Vagina (tissue), 2 donors: ENCODE measurements around the gene DAPP1.

Experiments used
- POLR2AphosphoS5 ChIP-seq, 2 donors: sonication (generic); formaldehyde crosslinking; IDR thresholded peaks; one replicate each; pipeline ENCODE4 v1.9.0; 2017; ENCODE audit warnings: antibody characterized with exemption in 2 of 2, mild to moderate bottlenecking in 2 of 2, low read depth in 1 of 2; ENCODE audit not compliant: insufficient read depth in 1 of 2
- TF ChIP-seq, protein P1 (sequence below), 3 experiments: fragments of 450-650 bp in 2 of 3; fragments of 200-600 bp in 1 of 3; sonication (generic) in 1 of 3; IDR thresholded peaks; one replicate each; pipeline ENCODE4 v1.5.1; 2017 to 2019; ENCODE audit warnings: antibody characterized with exemption in 3 of 3, mild to moderate bottlenecking in 2 of 3, moderate library complexity in 2 of 3

DNA sequence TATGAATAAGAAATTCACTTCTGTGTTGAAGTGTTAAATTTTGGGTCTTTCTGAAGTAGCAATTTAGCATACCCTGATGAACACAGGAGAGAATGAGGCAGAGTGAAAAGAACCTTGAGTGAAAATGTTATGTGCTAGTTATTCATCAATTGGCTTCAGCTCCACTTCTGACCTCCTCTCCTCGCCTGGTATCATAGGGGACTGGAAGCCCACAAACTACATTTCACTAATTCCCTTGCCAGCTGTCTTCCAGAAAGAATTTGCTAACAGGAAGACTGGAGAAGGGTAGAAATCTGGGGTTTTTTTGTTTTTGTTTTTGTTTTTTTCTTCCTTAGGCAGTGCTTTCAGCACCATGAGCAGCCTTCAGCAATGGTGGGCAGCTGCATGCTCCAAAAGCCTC is 5.5 kb upstream of the DAPP1 start:
- no peak for TF ChIP-seq POLR2AphosphoS5 (IDR thresholded peaks at IDR 0.05; ENCODE audit: insufficient read depth in 1 of 2, low read depth in 1 of 2)
- TF ChIP-seq, protein P1, sequence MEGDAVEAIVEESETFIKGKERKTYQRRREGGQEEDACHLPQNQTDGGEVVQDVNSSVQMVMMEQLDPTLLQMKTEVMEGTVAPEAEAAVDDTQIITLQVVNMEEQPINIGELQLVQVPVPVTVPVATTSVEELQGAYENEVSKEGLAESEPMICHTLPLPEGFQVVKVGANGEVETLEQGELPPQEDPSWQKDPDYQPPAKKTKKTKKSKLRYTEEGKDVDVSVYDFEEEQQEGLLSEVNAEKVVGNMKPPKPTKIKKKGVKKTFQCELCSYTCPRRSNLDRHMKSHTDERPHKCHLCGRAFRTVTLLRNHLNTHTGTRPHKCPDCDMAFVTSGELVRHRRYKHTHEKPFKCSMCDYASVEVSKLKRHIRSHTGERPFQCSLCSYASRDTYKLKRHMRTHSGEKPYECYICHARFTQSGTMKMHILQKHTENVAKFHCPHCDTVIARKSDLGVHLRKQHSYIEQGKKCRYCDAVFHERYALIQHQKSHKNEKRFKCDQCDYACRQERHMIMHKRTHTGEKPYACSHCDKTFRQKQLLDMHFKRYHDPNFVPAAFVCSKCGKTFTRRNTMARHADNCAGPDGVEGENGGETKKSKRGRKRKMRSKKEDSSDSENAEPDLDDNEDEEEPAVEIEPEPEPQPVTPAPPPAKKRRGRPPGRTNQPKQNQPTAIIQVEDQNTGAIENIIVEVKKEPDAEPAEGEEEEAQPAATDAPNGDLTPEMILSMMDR (IDR thresholded peaks at IDR 0.05) = no peak
